Measurements from ENCODE around the gene PDZD8. TPM values are rescaled to one million over a fixed set of nuclear protein-coding genes. Genes with fewer than 3 reads are reported as not detected.
A peak's percentile ranks its signal among the peaks of the same experiment; 100 is the strongest.

Gene PDZD8
- total RNA-seq, 5 donors from 2014 or later (not counting 1 experiment from before 2014, with no cell fraction given) = 12.8 to 20.8 (median 19.4) TPM

DNA sequence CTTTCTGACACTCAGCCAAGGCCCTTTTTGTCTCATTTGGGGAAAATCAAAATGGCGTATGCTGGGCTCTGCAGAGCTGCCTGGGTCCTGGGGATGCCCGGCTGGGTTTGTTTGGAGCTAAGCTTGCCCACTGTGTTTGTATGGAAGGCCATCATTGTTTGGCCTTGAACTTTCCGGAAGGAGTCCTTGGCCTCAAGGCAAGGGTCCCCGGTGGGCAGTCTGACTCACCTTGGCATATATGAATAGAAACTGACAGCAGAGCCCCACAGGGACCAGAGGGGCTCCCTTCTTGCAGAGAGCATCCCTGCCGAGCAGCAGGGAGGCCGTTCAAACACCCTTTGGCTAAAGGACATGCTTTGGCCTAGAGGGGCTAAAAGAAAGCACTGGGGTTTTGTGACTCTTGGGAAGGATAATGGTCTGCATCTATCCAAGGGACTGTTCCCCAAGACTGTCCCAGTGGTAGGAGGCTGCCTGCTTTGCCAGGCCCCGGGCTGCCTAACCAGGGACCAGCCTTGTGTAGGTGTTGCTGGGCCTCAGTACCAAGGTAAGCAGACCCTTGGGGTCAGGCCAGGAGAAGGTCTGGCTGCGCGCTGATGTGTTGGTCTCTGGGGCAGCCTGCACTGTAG is 119.3 kb downstream of the PDZD8 start:
- no peaks in the 10 kb centered on the region for H3K9me3 Mint-ChIP-seq
- H3K4me3 Mint-ChIP-seq = no peak overlapping the region
- no peak for ATAC-seq (replicated peaks in 1 of 4)
- no peaks in the 10 kb centered on the region for H3K36me3 Mint-ChIP-seq
- POLR2A ChIA-PET = no interaction called here
- peaks cover 23 to 42% of the 10 kb centered on the region in 2 donors for H3K27me3 Mint-ChIP-seq
- H3K27ac Mint-ChIP-seq = no peak overlapping the region
- 93% methylated on average over 9 of the region's 9 CpGs for WGBS (ENCODE audit: insufficient coverage)
- H3K4me3 ChIP-seq (ENCODE audit: control insufficient read depth in 1 of 2, extremely low read depth in 1 of 2, low read length in 1 of 2) = no peak overlapping the region
- no peak for DNase-seq
- CTCF ChIA-PET = no interaction called here
- H3K36me3 ChIP-seq (ENCODE audit: control insufficient read depth in 2 of 2, extremely low read depth in 1 of 2, insufficient read depth in 1 of 2, low read length in 1 of 2) = peaks cover 0 to 13% of the 10 kb centered on the region in 2 donors
- peaks cover 2 to 13% (median 9%) of the 10 kb centered on the region in 3 donors for H3K4me1 Mint-ChIP-seq
- no peak overlapping the region for H3K27ac ChIP-seq (ENCODE audit: low read length)
- H3K9me3 ChIP-seq = no peaks in the 10 kb centered on the region
- peaks cover 0 to 32% of the 10 kb centered on the region in 2 experiments for H3K27me3 ChIP-seq (replicated peaks in 1 of 2; ENCODE audit: control insufficient read depth in 2 of 2, extremely low read depth in 1 of 2, insufficient read depth in 2 of 2, low read length in 1 of 2)
- H3K4me1 ChIP-seq (ENCODE audit: control insufficient read depth in 1 of 2, extremely low read depth in 1 of 2, insufficient read depth in 2 of 2, low read length in 2 of 2) = peaks cover 4 to 22% of the 10 kb centered on the region in 2 experiments

DNA sequence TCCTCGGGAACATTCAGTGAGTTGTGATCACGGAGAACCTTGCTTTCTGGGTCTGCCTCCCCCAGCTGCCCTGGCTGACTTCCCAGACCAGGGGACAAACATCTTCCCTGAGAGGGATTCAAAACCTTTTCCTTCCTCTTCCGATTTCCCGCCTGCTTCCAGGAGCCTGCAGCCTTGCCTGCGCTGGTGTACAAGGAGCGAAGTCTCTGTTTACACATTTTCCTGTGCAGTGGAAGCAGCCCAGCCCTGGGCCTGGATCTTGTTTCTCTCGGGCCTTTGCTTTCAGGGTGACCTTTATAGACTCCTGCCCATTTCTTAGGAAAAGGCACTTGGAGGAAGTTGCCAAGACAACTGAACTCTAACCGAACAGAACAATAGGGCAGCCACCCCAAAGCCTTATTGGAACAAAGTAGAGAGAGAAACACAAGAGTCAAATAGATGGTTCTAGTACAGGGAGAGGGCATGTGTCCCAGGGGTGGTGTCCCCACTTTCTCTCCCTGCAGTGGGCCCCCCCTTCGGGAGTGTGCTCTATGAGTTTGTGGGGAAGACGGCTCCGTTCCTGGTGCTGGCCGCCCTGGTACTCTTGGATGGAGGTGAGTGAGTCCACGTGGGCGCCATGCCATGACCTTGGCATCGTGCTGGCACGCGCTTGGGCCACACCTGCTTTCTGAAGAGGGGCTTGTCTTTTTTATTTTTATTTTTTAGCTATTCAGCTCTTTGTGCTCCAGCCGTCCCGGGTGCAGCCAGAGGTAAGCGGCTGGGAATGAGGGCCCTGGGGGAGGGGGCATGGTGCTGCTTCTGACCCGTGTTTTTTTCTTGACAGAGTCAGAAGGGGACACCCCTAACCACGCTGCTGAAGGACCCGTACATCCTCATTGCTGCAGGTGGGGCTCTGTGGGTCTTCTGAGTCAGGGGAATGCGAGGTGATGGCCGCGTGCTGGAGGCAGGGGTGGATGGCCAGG is 120.2 kb downstream of the PDZD8 start:
- no peak overlapping the region for H3K27ac Mint-ChIP-seq
- WGBS (ENCODE audit: insufficient coverage) = 83% methylated on average over 22 of the region's 26 CpGs
- Histone ChIP-seq H3K36me3 (ENCODE audit: control insufficient read depth in 2 of 2, extremely low read depth in 1 of 2, insufficient read depth in 1 of 2, low read length in 1 of 2) (peaks cover 0 to 13% of the 10 kb centered on the region in 2 donors), H3K27ac (ENCODE audit: low read length) (no peak overlapping the region), H3K9me3 (no peaks in the 10 kb centered on the region), H3K4me1 (ENCODE audit: control insufficient read depth in 1 of 2, extremely low read depth in 1 of 2, insufficient read depth in 2 of 2, low read length in 2 of 2) (peaks cover 5 to 18% of the 10 kb centered on the region in 2 experiments), H3K27me3 (replicated peaks in 1 of 2; ENCODE audit: control insufficient read depth in 2 of 2, extremely low read depth in 1 of 2, insufficient read depth in 2 of 2, low read length in 1 of 2) (peaks cover 0 to 35% of the 10 kb centered on the region in 2 experiments), H3K4me3 (ENCODE audit: control insufficient read depth in 1 of 2, extremely low read depth in 1 of 2, low read length in 1 of 2) (no peak overlapping the region)
- ChIA-PET CTCF (no interaction called here), POLR2A (no interaction called here)
- peaks cover 19 to 36% of the 10 kb centered on the region in 2 donors for H3K27me3 Mint-ChIP-seq
- H3K4me3 Mint-ChIP-seq = no peak overlapping the region
- peaks cover 2 to 9% (median 6%) of the 10 kb centered on the region in 3 donors for H3K4me1 Mint-ChIP-seq
- no peak for ATAC-seq (replicated peaks in 1 of 4)
- DNase-seq = no peak
- no peaks in the 10 kb centered on the region for H3K36me3 Mint-ChIP-seq
- no peaks in the 10 kb centered on the region for H3K9me3 Mint-ChIP-seq

DNA sequence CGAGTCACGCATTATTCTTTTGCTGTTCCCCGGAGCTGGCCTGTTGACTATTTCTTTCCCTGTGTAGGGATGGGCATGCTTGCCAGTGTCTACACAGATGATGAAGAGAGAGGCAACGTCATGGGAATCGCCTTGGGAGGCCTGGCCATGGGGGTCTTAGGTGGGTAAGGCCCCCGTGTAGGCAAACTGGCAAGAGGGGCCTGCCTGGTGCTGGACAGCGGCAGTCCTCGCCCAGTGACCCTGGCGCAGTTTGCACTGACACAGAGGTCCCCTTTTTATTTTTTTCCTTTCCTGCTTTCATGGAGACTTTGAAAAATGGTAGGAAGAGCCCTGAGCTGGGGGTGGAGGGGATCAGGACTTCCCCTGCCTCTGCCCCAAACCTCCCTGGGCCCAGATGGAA is 120.9 kb downstream of the PDZD8 start:
- no peaks in the 10 kb centered on the region for H3K9me3 ChIP-seq
- H3K27ac Mint-ChIP-seq = no peak overlapping the region
- H3K36me3 Mint-ChIP-seq = no peaks in the 10 kb centered on the region
- peaks cover 13 to 30% of the 10 kb centered on the region in 2 donors for H3K27me3 Mint-ChIP-seq
- ChIA-PET POLR2A (no interaction called here), CTCF (no interaction called here)
- 55% methylated on average over 6 of the region's 9 CpGs for WGBS (ENCODE audit: insufficient coverage)
- no peak overlapping the region for H3K4me3 ChIP-seq (ENCODE audit: control insufficient read depth in 1 of 2, extremely low read depth in 1 of 2, low read length in 1 of 2)
- peaks cover 0 to 13% of the 10 kb centered on the region in 2 donors for H3K36me3 ChIP-seq (ENCODE audit: control insufficient read depth in 2 of 2, extremely low read depth in 1 of 2, insufficient read depth in 1 of 2, low read length in 1 of 2)
- H3K4me1 ChIP-seq (ENCODE audit: control insufficient read depth in 1 of 2, extremely low read depth in 1 of 2, insufficient read depth in 2 of 2, low read length in 2 of 2) = peaks cover 5 to 19% of the 10 kb centered on the region in 2 experiments
- ATAC-seq (replicated peaks in 1 of 4) (no peak), DNase-seq (no peak)
- no peaks in the 10 kb centered on the region for H3K9me3 Mint-ChIP-seq
- peaks cover 0 to 34% of the 10 kb centered on the region in 2 experiments for H3K27me3 ChIP-seq (replicated peaks in 1 of 2; ENCODE audit: control insufficient read depth in 2 of 2, extremely low read depth in 1 of 2, insufficient read depth in 2 of 2, low read length in 1 of 2)
- peaks cover 3% of the 10 kb centered on the region in 3 donors for H3K4me1 Mint-ChIP-seq
- no peak overlapping the region for H3K4me3 Mint-ChIP-seq
- no peak overlapping the region for H3K27ac ChIP-seq (ENCODE audit: low read length)

DNA sequence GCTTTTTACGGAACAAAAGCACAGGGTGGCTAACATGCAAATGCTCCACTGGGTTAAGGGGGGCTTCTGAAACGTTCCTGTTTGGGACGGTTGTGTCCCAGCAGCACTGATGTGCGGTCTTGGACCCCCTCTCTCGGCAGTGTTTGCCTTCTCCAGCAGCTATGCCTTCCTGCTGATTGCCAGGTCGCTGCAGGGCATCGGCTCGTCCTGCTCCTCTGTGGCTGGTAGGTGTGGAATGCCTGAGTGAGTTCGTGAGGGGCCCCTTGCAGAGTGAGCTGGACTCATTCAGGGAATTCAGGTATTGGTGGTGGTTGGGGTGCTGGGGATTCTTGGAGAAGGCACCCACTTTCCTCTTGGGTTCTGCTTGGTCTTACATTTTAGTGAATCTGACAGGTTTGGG is 121.3 kb downstream of the PDZD8 start:
- no peaks in the 10 kb centered on the region for H3K9me3 Mint-ChIP-seq
- peaks cover 3 to 6% (median 6%) of the 10 kb centered on the region in 3 donors for H3K4me1 Mint-ChIP-seq
- no peak overlapping the region for H3K27ac Mint-ChIP-seq
- H3K27me3 Mint-ChIP-seq = peaks cover 12 to 29% of the 10 kb centered on the region in 2 donors
- ChIA-PET CTCF (no interaction called here), POLR2A (no interaction called here)
- 89% methylated on average over 9 of the region's 9 CpGs for WGBS (ENCODE audit: insufficient coverage)
- H3K27ac ChIP-seq (ENCODE audit: low read length) = no peak overlapping the region
- H3K36me3 ChIP-seq (ENCODE audit: control insufficient read depth in 2 of 2, extremely low read depth in 1 of 2, insufficient read depth in 1 of 2, low read length in 1 of 2) = peaks cover 0 to 13% of the 10 kb centered on the region in 2 donors
- H3K9me3 ChIP-seq = no peaks in the 10 kb centered on the region
- H3K4me3 ChIP-seq (ENCODE audit: control insufficient read depth in 1 of 2, extremely low read depth in 1 of 2, low read length in 1 of 2) = no peak overlapping the region
- peaks cover 0 to 35% of the 10 kb centered on the region in 2 experiments for H3K27me3 ChIP-seq (replicated peaks in 1 of 2; ENCODE audit: control insufficient read depth in 2 of 2, extremely low read depth in 1 of 2, insufficient read depth in 2 of 2, low read length in 1 of 2)
- no peak overlapping the region for H3K4me3 Mint-ChIP-seq
- DNase-seq (no peak), ATAC-seq (replicated peaks in 1 of 4) (no peak)
- no peaks in the 10 kb centered on the region for H3K36me3 Mint-ChIP-seq
- H3K4me1 ChIP-seq (ENCODE audit: control insufficient read depth in 1 of 2, extremely low read depth in 1 of 2, insufficient read depth in 2 of 2, low read length in 2 of 2) = peaks cover 4 to 17% of the 10 kb centered on the region in 2 experiments

DNA sequence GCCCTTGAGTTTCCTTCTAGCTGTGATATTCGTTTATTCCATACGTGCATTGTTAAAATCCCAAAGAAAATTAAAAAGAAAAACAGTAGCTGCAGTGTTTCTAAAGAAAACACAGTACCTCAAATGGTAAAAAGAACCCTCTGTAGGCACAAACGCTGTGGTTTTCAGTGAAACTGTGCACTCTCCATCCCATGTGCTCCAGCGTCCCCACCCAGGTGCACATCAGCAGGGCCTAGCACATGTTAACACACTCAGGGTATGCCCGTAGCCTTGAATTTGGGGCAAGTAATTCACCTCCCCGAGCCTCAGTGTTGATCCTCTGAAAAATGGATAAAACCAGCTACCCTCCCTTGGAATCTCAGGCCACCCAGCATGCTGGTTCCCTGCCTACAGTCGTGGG is 124.8 kb downstream of the PDZD8 start:
- CTCF ChIA-PET = no interaction called here
- peaks cover 8 to 19% (median 17%) of the 10 kb centered on the region in 3 donors for H3K4me1 Mint-ChIP-seq
- no peak for ATAC-seq (replicated peaks in 1 of 4)
- H3K27ac Mint-ChIP-seq = no peak overlapping the region
- Histone ChIP-seq H3K9me3 (no peaks in the 10 kb centered on the region), H3K4me1 (ENCODE audit: control insufficient read depth in 1 of 2, extremely low read depth in 1 of 2, insufficient read depth in 2 of 2, low read length in 2 of 2) (peaks cover 9 to 34% of the 10 kb centered on the region in 2 experiments), H3K27me3 (replicated peaks in 1 of 2; ENCODE audit: control insufficient read depth in 2 of 2, extremely low read depth in 1 of 2, insufficient read depth in 2 of 2, low read length in 1 of 2) (peaks cover 0 to 31% of the 10 kb centered on the region in 2 experiments), H3K36me3 (ENCODE audit: control insufficient read depth in 2 of 2, extremely low read depth in 1 of 2, insufficient read depth in 1 of 2, low read length in 1 of 2) (peaks cover 0 to 5% of the 10 kb centered on the region in 2 donors), H3K27ac (ENCODE audit: low read length) (no peak overlapping the region), H3K4me3 (ENCODE audit: control insufficient read depth in 1 of 2, extremely low read depth in 1 of 2, low read length in 1 of 2) (no peak overlapping the region)
- peaks cover 19 to 33% of the 10 kb centered on the region in 2 donors for H3K27me3 Mint-ChIP-seq
- no peak overlapping the region for H3K4me3 Mint-ChIP-seq
- no peak for DNase-seq
- no peaks in the 10 kb centered on the region for H3K36me3 Mint-ChIP-seq
- POLR2A ChIA-PET = no interaction called here
- no peaks in the 10 kb centered on the region for H3K9me3 Mint-ChIP-seq
- WGBS (ENCODE audit: insufficient coverage) = 18% methylated on average over 5 of the region's 7 CpGs

DNA sequence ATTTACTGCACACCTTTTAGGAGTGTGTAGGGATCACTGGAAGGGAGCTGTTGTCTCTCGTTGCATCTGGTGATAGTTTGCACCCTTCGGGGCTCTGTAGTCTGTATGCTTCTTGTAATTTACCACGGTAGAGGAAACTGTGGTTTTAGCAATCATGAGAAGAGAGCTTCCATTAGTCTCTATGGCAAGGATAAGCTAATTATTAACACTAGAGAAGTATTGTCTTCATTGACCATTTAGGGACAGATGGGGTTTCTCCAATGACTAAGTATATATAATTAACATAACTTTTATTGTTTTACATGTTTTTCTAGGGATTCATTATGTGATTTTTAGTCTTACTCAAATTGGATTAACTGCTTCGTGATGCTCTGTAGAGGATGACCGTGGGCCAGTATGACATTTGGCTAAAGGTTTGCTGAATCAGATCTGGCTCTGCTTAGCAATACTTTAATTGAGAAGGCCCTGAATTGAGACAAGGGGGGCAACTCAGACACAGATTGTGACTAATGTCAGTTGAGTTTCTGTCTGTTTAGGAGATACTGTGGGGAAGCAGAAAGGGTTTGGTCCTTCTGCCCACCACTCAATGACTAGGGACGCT is 125.6 kb downstream of the PDZD8 start:
- Histone ChIP-seq H3K9me3 (no peaks in the 10 kb centered on the region), H3K4me3 (ENCODE audit: control insufficient read depth in 1 of 2, extremely low read depth in 1 of 2, low read length in 1 of 2) (no peak overlapping the region), H3K27me3 (replicated peaks in 1 of 2; ENCODE audit: control insufficient read depth in 2 of 2, extremely low read depth in 1 of 2, insufficient read depth in 2 of 2, low read length in 1 of 2) (peaks cover 0 to 34% of the 10 kb centered on the region in 2 experiments), H3K36me3 (ENCODE audit: control insufficient read depth in 2 of 2, extremely low read depth in 1 of 2, insufficient read depth in 1 of 2, low read length in 1 of 2) (peaks cover 0 to 3% of the 10 kb centered on the region in 2 donors), H3K4me1 (ENCODE audit: control insufficient read depth in 1 of 2, extremely low read depth in 1 of 2, insufficient read depth in 2 of 2, low read length in 2 of 2) (peaks cover 9 to 34% of the 10 kb centered on the region in 2 experiments), H3K27ac (ENCODE audit: low read length) (no peak overlapping the region)
- Mint-ChIP-seq H3K4me3 (peak overlapping the region in 1 of 3 donors; percentile 37), H3K36me3 (no peaks in the 10 kb centered on the region), H3K4me1 (peaks cover 8 to 19% (median 17%) of the 10 kb centered on the region in 3 donors), H3K9me3 (no peaks in the 10 kb centered on the region), H3K27ac (no peak overlapping the region), H3K27me3 (peaks cover 18 to 36% of the 10 kb centered on the region in 2 donors)
- 42% methylated on average over 3 of the region's 6 CpGs for WGBS (ENCODE audit: insufficient coverage)
- DNase-seq = no peak
- POLR2A ChIA-PET = no interaction called here
- no peak for ATAC-seq (replicated peaks in 1 of 4)
- CTCF ChIA-PET = interaction anchor here in 1 of 2 donors (1.0 kb wide), 1 partner anchor 70 kb away, joined by 3 read pairs; no protein-coding TSS in a partner anchor

Data from T-cell (primary cell).